Upper lobe of left lung (tissue), 4 donors: ENCODE data around the gene BRS3.
"Not testable (repeated sequence)": the region's sequence is repeated elsewhere in the genome, so short reads cannot be mapped to it uniquely, and the experiment has no call there.

Source experiments
- EP300 ChIP-seq, 4 donors: sonication (generic); formaldehyde crosslinking; IDR thresholded peaks; one replicate each; pipeline ENCODE4 v1.5.1; 2017; ENCODE audit warnings: antibody characterized with exemption in 4 of 4, control low read depth in 2 of 4
- POLR2A ChIP-seq, 4 donors: fragments of 450-650 bp; IDR thresholded peaks; one replicate each; pipeline ENCODE4 v1.5.1; 2016 to 2017; ENCODE audit warnings: antibody characterized with exemption in 4 of 4, mild to moderate bottlenecking in 2 of 4
- POLR2AphosphoS5 ChIP-seq, 2 donors: sonication (generic); formaldehyde crosslinking; IDR thresholded peaks; one replicate each; pipeline ENCODE4 v1.5.1; 2017; ENCODE audit warnings: antibody characterized with exemption in 2 of 2
- TF ChIP-seq, protein P1 (sequence below), 6 experiments: fragments of 450-650 bp in 4 of 6; fragments of 200-600 bp in 2 of 6; sonication (generic) in 2 of 6; IDR thresholded peaks; one replicate each; pipeline ENCODE4 v1.5.1; 2016 to 2019; ENCODE audit warnings: antibody characterized with exemption in 6 of 6

- not testable (repeated sequence) for TF ChIP-seq EP300, POLR2AphosphoS5, POLR2A (IDR thresholded peaks at IDR 0.05)
- TF ChIP-seq, protein P1, sequence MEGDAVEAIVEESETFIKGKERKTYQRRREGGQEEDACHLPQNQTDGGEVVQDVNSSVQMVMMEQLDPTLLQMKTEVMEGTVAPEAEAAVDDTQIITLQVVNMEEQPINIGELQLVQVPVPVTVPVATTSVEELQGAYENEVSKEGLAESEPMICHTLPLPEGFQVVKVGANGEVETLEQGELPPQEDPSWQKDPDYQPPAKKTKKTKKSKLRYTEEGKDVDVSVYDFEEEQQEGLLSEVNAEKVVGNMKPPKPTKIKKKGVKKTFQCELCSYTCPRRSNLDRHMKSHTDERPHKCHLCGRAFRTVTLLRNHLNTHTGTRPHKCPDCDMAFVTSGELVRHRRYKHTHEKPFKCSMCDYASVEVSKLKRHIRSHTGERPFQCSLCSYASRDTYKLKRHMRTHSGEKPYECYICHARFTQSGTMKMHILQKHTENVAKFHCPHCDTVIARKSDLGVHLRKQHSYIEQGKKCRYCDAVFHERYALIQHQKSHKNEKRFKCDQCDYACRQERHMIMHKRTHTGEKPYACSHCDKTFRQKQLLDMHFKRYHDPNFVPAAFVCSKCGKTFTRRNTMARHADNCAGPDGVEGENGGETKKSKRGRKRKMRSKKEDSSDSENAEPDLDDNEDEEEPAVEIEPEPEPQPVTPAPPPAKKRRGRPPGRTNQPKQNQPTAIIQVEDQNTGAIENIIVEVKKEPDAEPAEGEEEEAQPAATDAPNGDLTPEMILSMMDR (IDR thresholded peaks at IDR 0.05) = not testable (repeated sequence)
Measured at GRCh38 chrX:136445674-136446073, 42.1 kb upstream of the BRS3 start.
